Transverse colon (tissue), 4 donors: Measurements from ENCODE around the gene NCOA5. TPM values are rescaled to one million over a fixed set of nuclear protein-coding genes. Genes with fewer than 3 reads are reported as not detected.

Experiments
- DNase-seq: peaks from one replicate; pipeline ENCODE4 v3.0.0-alpha.2; 2019
- H3K27ac ChIP-seq, 4 donors: fragments of 200-600 bp; sonication (generic); 2 replicates each; pipeline ENCODE4 v1.5.1; 2016 to 2018; ENCODE audit warnings: inconsistent platforms in 4 of 4
- H3K27me3 ChIP-seq: fragments of 200-600 bp; sonication (generic); 2 replicates; pipeline ENCODE4 v1.5.1; 2017; ENCODE audit warnings: inconsistent platforms
- H3K36me3 ChIP-seq, 4 donors: fragments of 200-600 bp; sonication (generic); 2 replicates each; pipeline ENCODE4 v1.5.1; 2017 to 2019; ENCODE audit warnings: inconsistent platforms in 4 of 4
- H3K4me1 ChIP-seq, 4 donors: fragments of 200-600 bp; sonication (generic); 2 replicates each; pipeline ENCODE4 v1.5.1; 2017 to 2020; ENCODE audit warnings: inconsistent platforms in 4 of 4
- H3K4me3 ChIP-seq, 4 donors: fragments of 200-600 bp; sonication (generic); 1 replicate in 1 of 4; 2 replicates in 3 of 4; pipeline versions ENCODE4 v1.5.1 to v1.6.1; 2017 to 2019; ENCODE audit warnings: inconsistent platforms in 4 of 4
- H3K9me3 ChIP-seq, 2 donors: fragments of 200-600 bp; sonication (generic); 2 replicates each; pipeline ENCODE4 v1.5.1; 2017 to 2019; ENCODE audit warnings: inconsistent platforms in 2 of 2
- CTCF ChIP-seq, 5 experiments: fragments of 200-600 bp in 3 of 5; fragments of 450-650 bp in 2 of 5; sonication (generic) in 3 of 5; IDR thresholded peaks; 1 replicate in 2 of 5; 2 replicates in 3 of 5; pipeline ENCODE4 v1.5.1; 2016 to 2017; ENCODE audit warnings: antibody characterized with exemption in 5 of 5, inconsistent platforms in 3 of 5, mild to moderate bottlenecking in 2 of 5, moderate library complexity in 1 of 5
- EP300 ChIP-seq: sonication (generic); formaldehyde crosslinking; IDR thresholded peaks from one replicate; pipeline ENCODE4 v1.6.1; 2017; ENCODE audit warnings: antibody characterized with exemption, low read depth
- POLR2A ChIP-seq: fragments of 450-650 bp; IDR thresholded peaks from one replicate; pipeline ENCODE4 v1.6.1; 2016; ENCODE audit warnings: antibody characterized with exemption, mild to moderate bottlenecking, moderate library complexity
- POLR2AphosphoS5 ChIP-seq, 3 donors: sonication (generic); formaldehyde crosslinking; IDR thresholded peaks; one replicate each; pipeline ENCODE4 v1.6.1; 2016; ENCODE audit warnings: antibody characterized with exemption in 3 of 3
- WGBS, 2 donors: methylation state at CpG; one replicate each; pipeline ENCODE4 v1.1.5; 2018; ENCODE audit warnings: low coverage in 1 of 2; 5-methylcytosine and 5-hydroxymethylcytosine counted together
- in situ Hi-C, 4 donors: fragments of 200-750 bp; cut with MboI; loops; one replicate each; pipeline versions ENCODE4 v1.15.0 to v1.15.1; 2017; ENCODE audit warnings: low sequenced_read_pairs in 3 of 4, low pct_ligation_motif_present in 1 of 4, low pct_unique_long_range_greater_than_20kb in 1 of 4
- intact Hi-C: fragments of 100-400 bp; cut with DNase I; formaldehyde crosslinking; loops from one replicate; pipeline ENCODE4 v1.15.1; 2023; ENCODE audit warnings: low total_unique reads
- total RNA-seq, 4 donors: library from RNA; depleted of rRNA; stranded (reverse); fragments of >200 nt; gene quantifications; one replicate each; pipeline ENCODE4 v1.1.0, GENCODE V29; 2016

Gene NCOA5
- total RNA-seq, 4 donors from 2014 or later, result 18.3 to 97.3 (median 27.3) TPM

- H3K4me1 ChIP-seq, result peaks cover 0 to 39% (median 18%) of the 10 kb centered on the region in 4 donors
- H3K27ac ChIP-seq, result no peak overlapping the region
- intact Hi-C loops (no loop called here), in situ Hi-C loops (no loop called here)
- DNase-seq, result no peak
- H3K9me3 ChIP-seq, result no peaks in the 10 kb centered on the region
- no peak overlapping the region for H3K4me3 ChIP-seq
- peaks cover 0 to 25% (median 6%) of the 10 kb centered on the region in 4 donors for H3K36me3 ChIP-seq
- no peaks in the 10 kb centered on the region for H3K27me3 ChIP-seq
- 83 to 85% methylated on average over 3 to 7 of the region's 7 CpGs for WGBS, 2 donors
- TF ChIP-seq CTCF (IDR thresholded peaks at IDR 0.05) (no peak), EP300 (no peak), POLR2A (no peak), POLR2AphosphoS5 (IDR thresholded peaks at IDR 0.05) (no peak)
Measured at GRCh38 chr20:46078954-46079353, 10.8 kb downstream of the NCOA5 start.

GRCh38 chr20:46077642-46078305 is 12.0 kb downstream of the NCOA5 start:
- H3K36me3 ChIP-seq, result peaks cover 0 to 25% (median 6%) of the 10 kb centered on the region in 4 donors
- TF ChIP-seq EP300 (no peak), POLR2A (no peak), CTCF (IDR thresholded peaks at IDR 0.05) (no peak), POLR2AphosphoS5 (IDR thresholded peaks at IDR 0.05) (no peak)
- H3K9me3 ChIP-seq, result no peaks in the 10 kb centered on the region
- no peaks in the 10 kb centered on the region for H3K27me3 ChIP-seq
- intact Hi-C loops (no loop called here), in situ Hi-C loops (no loop called here)
- no peak overlapping the region for H3K4me3 ChIP-seq
- no peak overlapping the region for H3K27ac ChIP-seq
- H3K4me1 ChIP-seq, result peaks cover 0 to 27% (median 7%) of the 10 kb centered on the region in 4 donors
- no peak for DNase-seq
- WGBS, 2 donors, result 95 to 100% methylated on average over 2 to 8 of the region's 8 CpGs

- in situ Hi-C loops, result no loop called here
- no peak for TF ChIP-seq EP300
- TF ChIP-seq CTCF (IDR thresholded peaks at IDR 0.05), result no peak
- H3K36me3 ChIP-seq, result peaks cover 0 to 25% (median 6%) of the 10 kb centered on the region in 4 donors
Measured at GRCh38 chr20:46076806-46077205, 13.0 kb downstream of the NCOA5 start.

GRCh38 chr20:46074006-46074405 is 15.8 kb downstream of the NCOA5 start:
- no peak overlapping the region for H3K4me3 ChIP-seq
- TF ChIP-seq POLR2AphosphoS5 (IDR thresholded peaks at IDR 0.05), result no peak
- no peak for TF ChIP-seq CTCF (IDR thresholded peaks at IDR 0.05)
- no peak for TF ChIP-seq EP300
- TF ChIP-seq POLR2A, result no peak
- no peaks in the 10 kb centered on the region for H3K4me1 ChIP-seq
- H3K36me3 ChIP-seq, result peaks cover 0 to 27% (median 12%) of the 10 kb centered on the region in 4 donors
- no peak overlapping the region for H3K27ac ChIP-seq
- intact Hi-C loops, result no loop called here
- H3K27me3 ChIP-seq, result no peaks in the 10 kb centered on the region
- no peak for DNase-seq
- WGBS, 2 donors, result 85 to 86% methylated on average over 3 of the region's 3 CpGs
- H3K9me3 ChIP-seq, result no peaks in the 10 kb centered on the region
- in situ Hi-C loops, result no loop called here

More at GRCh38 chr20:46076806-46077205, 13.0 kb downstream of the NCOA5 start:
- Histone ChIP-seq H3K4me3 (no peak overlapping the region), H3K27ac (no peak overlapping the region), H3K27me3 (no peaks in the 10 kb centered on the region), H3K9me3 (no peaks in the 10 kb centered on the region), H3K4me1 (peaks cover 0 to 17% (median 2%) of the 10 kb centered on the region in 4 donors)
- intact Hi-C loops, result no loop called here
- DNase-seq, result no peak
- 87% methylated on average over 7 of the region's 7 CpGs; no CpG with 5 or more reads in 1 of the 2 donors for WGBS, 2 donors
